Heart right ventricle (tissue), 16 donors: ENCODE measurements around the gene COX7A2. TPM values are rescaled to one million over a fixed set of nuclear protein-coding genes. Genes with fewer than 3 reads are reported as not detected.

Experiments used
- ATAC-seq, 8 donors: fragments of 200-7000 bp; cut with Tn5 transposase; one replicate each; pipeline ENCODE4 v1.9.1; 2020; ENCODE audit warnings: mild to moderate bottlenecking in 8 of 8, moderate library complexity in 8 of 8, moderate number of reproducible peaks in 1 of 8
- DNase-seq, 2 donors: peaks; one replicate each; pipeline ENCODE4 v3.0.0-alpha.2; 2020
- H3K27ac ChIP-seq, 10 donors: fragments of 200-600 bp; sonication (generic) in 2 of 10; one replicate each; pipeline versions ENCODE4 v1.5.0 to v1.8.0; 2020 to 2022; ENCODE audit warnings: mild to moderate bottlenecking in 3 of 10
- H3K27me3 ChIP-seq, 7 donors: fragments of 200-600 bp; one replicate each; pipeline ENCODE4 v1.8.0; 2021 to 2022; ENCODE audit warnings: mild to moderate bottlenecking in 2 of 7
- H3K36me3 ChIP-seq, 9 donors: fragments of 200-600 bp; sonication (generic) in 1 of 9; one replicate each; pipeline versions ENCODE4 v1.5.0 to v1.8.0; 2020 to 2022; ENCODE audit warnings: mild to moderate bottlenecking in 2 of 9
- H3K4me1 ChIP-seq, 9 donors: fragments of 200-600 bp; sonication (generic) in 1 of 9; one replicate each; pipeline versions ENCODE4 v1.5.0 to v1.8.0; 2020 to 2022; ENCODE audit warnings: mild to moderate bottlenecking in 4 of 9
- H3K4me3 ChIP-seq, 10 donors: fragments of 200-600 bp; sonication (generic) in 2 of 10; one replicate each; pipeline versions ENCODE4 v1.5.0 to v1.8.0; 2020 to 2022; ENCODE audit warnings: mild to moderate bottlenecking in 7 of 10, moderate library complexity in 2 of 10
- H3K9me3 ChIP-seq, 11 donors: fragments of 200-600 bp in 10 of 11; sonication (generic) in 2 of 11; one replicate each; pipeline versions ENCODE4 v1.5.0 to v1.8.0; 2013 to 2022; ENCODE audit warnings: mild to moderate bottlenecking in 2 of 11, control low read depth in 1 of 11, moderate library complexity in 1 of 11
- CTCF ChIP-seq, 9 donors: fragments of 200-600 bp; sonication (generic) in 2 of 9; IDR thresholded peaks; one replicate each; pipeline versions ENCODE4 v1.5.0 to v1.8.0; 2021 to 2022; ENCODE audit warnings: antibody characterized with exemption in 9 of 9, mild to moderate bottlenecking in 5 of 9, moderate library complexity in 1 of 9
- WGBS, 2 donors: extraction: QIAGEN DNeasy Blood & Tissue Kit; methylation state at CpG; one replicate each; pipeline ENCODE4 v1.1.7; 2013; ENCODE audit warnings: inconsistent platforms in 1 of 2; 5-methylcytosine and 5-hydroxymethylcytosine counted together
- intact Hi-C, 10 donors: fragments of 100-400 bp; cut with DNase I; formaldehyde crosslinking; loops; one replicate each; pipeline versions ENCODE4 v1.11.1 to v1.14.2; 2022
- polyA plus RNA-seq, 2 donors: library from polyadenylated mRNA; stranded (reverse); fragments of 200-250 nt; gene quantifications; one replicate each; pipeline ENCODE4 v1.2.3, GENCODE V29; 2013
- total RNA-seq, 10 donors: library from RNA; stranded (reverse); fragmentation: NEBNext Ultra II Directional in 3 of 10; extraction: Animal tissue kit (Norgen Biotek cat#: 25700) in 3 of 10; gene quantifications; one replicate each; pipeline versions ENCODE4 v1.2.1 to v1.2.4, GENCODE V29; 2021 to 2023
- donor health status: Arrhythmogenic right ventricular cardiomyopathy.
- donor health status: ischemic (EF 13 %, LVEDD 7.1; RV severe dilation, severe dysfunction).
- donor health status: healthy with polysubstance abuse.
- donor health status: DM: no; HTN: yes; CAD: no.
- donor health status: DM: no; HTN: no; CAD: no.
- donor health status: ischemic (EF 25% LVEDD 6.9; RV normal size, moderate dysfunction).
- donor health status: ischemic (EF 25% LVEDD 5.7; RV mildly dilated, moderate dysfunction).
- donor health status: healthy.
- donor health status: DM: yes; HTN: yes; CAD: no.
- donor health status: Ischemic cardiomyopathy.
- donor health status: ischemic (EF 35%, LVEDD 5.7; RV mildly dilated, moderate dysfunction).
- donor health status: nonischemic (EF 11% LVEDD 7.7; RV severe dilation, severe dysfunction).
- donor health status: DM: yes; HTN: yes; CAD: no.
- donor health status: PGD.
- donor health status: ischemic (EF 29% LVEDD 5.4; RV normal size, mild dysfunction).
- donor health status: nonischemic (EF 23%, LVEDD 6.1; RV moderate dilation, normal function).

COX7A2 gene
- total and polyA plus RNA-seq, 12 donors: 661 to 1,205 (median 1,086) TPM

- Histone ChIP-seq H3K27ac (peak overlapping the region in 1 of 10 donors; percentile 26), H3K27me3 (no peaks in the 10 kb centered on the region), H3K4me1 (peaks cover 0 to 24% (median 10%) of the 10 kb centered on the region in 9 donors), H3K9me3 (no peaks in the 10 kb centered on the region), H3K4me3 (no peak overlapping the region), H3K36me3 (peaks cover 0 to 49% (median 23%) of the 10 kb centered on the region in 9 donors)
- DNase-seq: no peak
- intact Hi-C loops: no loop called here
- 78 to 87% methylated on average over 2 of the region's 2 CpGs for WGBS, 2 donors
- no peak for TF ChIP-seq CTCF (IDR thresholded peaks at IDR 0.05)
- ATAC-seq: no peak
These were observed 8.3 kb downstream of the COX7A2 start for GRCh38 chr6:75235271-75235670.

- WGBS, 2 donors: 30 to 47% methylated on average over 3 of the region's 3 CpGs
- TF ChIP-seq CTCF (IDR thresholded peaks at IDR 0.05): no peak
- intact Hi-C loops: no loop called here
- peaks cover 0 to 39% (median 16%) of the 10 kb centered on the region in 9 donors for H3K36me3 ChIP-seq
- peak overlapping the region in 5 of 10 donors; percentile 8 to 35 (median 16) for H3K27ac ChIP-seq
- no peak overlapping the region for H3K4me3 ChIP-seq
- ATAC-seq (peak in 5 of 8 donors; percentile 7 to 45 (median 29)), DNase-seq (peak in 1 of 2 donors; percentile 18)
- H3K9me3 ChIP-seq: no peaks in the 10 kb centered on the region
- H3K27me3 ChIP-seq: no peaks in the 10 kb centered on the region
- H3K4me1 ChIP-seq: peaks cover 0 to 23% (median 11%) of the 10 kb centered on the region in 9 donors
These were observed 9.3 kb downstream of the COX7A2 start for GRCh38 chr6:75234126-75234865.

GRCh38 chr6:75233092-75233615, 10.4 kb downstream of the COX7A2 start:
- no peak for TF ChIP-seq CTCF (IDR thresholded peaks at IDR 0.05)
- Histone ChIP-seq H3K4me3 (no peak overlapping the region), H3K27ac (peak overlapping the region in 4 of 10 donors; percentile 10 to 35 (median 18)), H3K9me3 (no peaks in the 10 kb centered on the region), H3K27me3 (no peaks in the 10 kb centered on the region), H3K36me3 (peaks cover 0 to 27% (median 13%) of the 10 kb centered on the region in 9 donors), H3K4me1 (peaks cover 0 to 23% (median 11%) of the 10 kb centered on the region in 9 donors)
- intact Hi-C loops: no loop called here
- ATAC-seq (no peak), DNase-seq (no peak)
- WGBS, 2 donors: 89 to 90% methylated on average over 4 of the region's 4 CpGs

- peaks cover 0 to 3% (median 0%) of the 10 kb centered on the region in 9 donors for H3K36me3 ChIP-seq
- H3K27ac ChIP-seq: no peak overlapping the region
- 55 to 56% methylated on average over 10 of the region's 10 CpGs for WGBS, 2 donors
- H3K9me3 ChIP-seq: no peaks in the 10 kb centered on the region
- DNase-seq (peak in 1 of 2 donors; percentile 39), ATAC-seq (peak in 6 of 8 donors; percentile 70 to 80 (median 76))
- TF ChIP-seq CTCF (IDR thresholded peaks at IDR 0.05): peak; percentile 37 to 80 (median 73)
- no peaks in the 10 kb centered on the region for H3K27me3 ChIP-seq
- peak overlapping the region in 3 of 10 donors; percentile 6 to 9 (median 7) for H3K4me3 ChIP-seq
- intact Hi-C loops: no loop called here
- H3K4me1 ChIP-seq: peaks cover 0 to 23% (median 11%) of the 10 kb centered on the region in 9 donors
These were observed 12.9 kb downstream of the COX7A2 start for GRCh38 chr6:75230484-75231325.
